Heart right ventricle (tissue), 16 donors: ENCODE data around the gene HSPA12A. TPM values are rescaled to one million over a fixed set of nuclear protein-coding genes. Genes with fewer than 3 reads are reported as not detected.

Experiments
- ATAC-seq, 8 donors: fragments of 200-7000 bp; cut with Tn5 transposase; one replicate each; pipeline ENCODE4 v1.9.1; 2020; ENCODE audit warnings: mild to moderate bottlenecking in 8 of 8, moderate library complexity in 8 of 8, moderate number of reproducible peaks in 1 of 8
- DNase-seq, 2 donors: peaks; one replicate each; pipeline ENCODE4 v3.0.0-alpha.2; 2020
- H3K27ac ChIP-seq, 10 donors: fragments of 200-600 bp; sonication (generic) in 2 of 10; one replicate each; pipeline versions ENCODE4 v1.5.0 to v1.8.0; 2020 to 2022; ENCODE audit warnings: mild to moderate bottlenecking in 3 of 10
- H3K27me3 ChIP-seq, 7 donors: fragments of 200-600 bp; one replicate each; pipeline ENCODE4 v1.8.0; 2021 to 2022; ENCODE audit warnings: mild to moderate bottlenecking in 2 of 7
- H3K36me3 ChIP-seq, 9 donors: fragments of 200-600 bp; sonication (generic) in 1 of 9; one replicate each; pipeline versions ENCODE4 v1.5.0 to v1.8.0; 2020 to 2022; ENCODE audit warnings: mild to moderate bottlenecking in 2 of 9
- H3K4me1 ChIP-seq, 9 donors: fragments of 200-600 bp; sonication (generic) in 1 of 9; one replicate each; pipeline versions ENCODE4 v1.5.0 to v1.8.0; 2020 to 2022; ENCODE audit warnings: mild to moderate bottlenecking in 4 of 9
- H3K4me3 ChIP-seq, 10 donors: fragments of 200-600 bp; sonication (generic) in 2 of 10; one replicate each; pipeline versions ENCODE4 v1.5.0 to v1.8.0; 2020 to 2022; ENCODE audit warnings: mild to moderate bottlenecking in 7 of 10, moderate library complexity in 2 of 10
- H3K9me3 ChIP-seq, 11 donors: fragments of 200-600 bp in 10 of 11; sonication (generic) in 2 of 11; one replicate each; pipeline versions ENCODE4 v1.5.0 to v1.8.0; 2013 to 2022; ENCODE audit warnings: mild to moderate bottlenecking in 2 of 11, control low read depth in 1 of 11, moderate library complexity in 1 of 11
- WGBS, 2 donors: extraction: QIAGEN DNeasy Blood & Tissue Kit; methylation state at CpG; one replicate each; pipeline ENCODE4 v1.1.7; 2013; ENCODE audit warnings: inconsistent platforms in 1 of 2; 5-methylcytosine and 5-hydroxymethylcytosine counted together
- intact Hi-C, 10 donors: fragments of 100-400 bp; cut with DNase I; formaldehyde crosslinking; loops; one replicate each; pipeline versions ENCODE4 v1.11.1 to v1.14.2; 2022
- polyA plus RNA-seq, 2 donors: library from polyadenylated mRNA; stranded (reverse); fragments of 200-250 nt; gene quantifications; one replicate each; pipeline ENCODE4 v1.2.3, GENCODE V29; 2013
- total RNA-seq, 10 donors: library from RNA; stranded (reverse); fragmentation: NEBNext Ultra II Directional in 3 of 10; extraction: Animal tissue kit (Norgen Biotek cat#: 25700) in 3 of 10; gene quantifications; one replicate each; pipeline versions ENCODE4 v1.2.1 to v1.2.4, GENCODE V29; 2021 to 2023
- TF ChIP-seq, protein P1 (sequence below), 9 donors: fragments of 200-600 bp; sonication (generic) in 2 of 9; IDR thresholded peaks; one replicate each; pipeline versions ENCODE4 v1.5.0 to v1.8.0; 2021 to 2022; ENCODE audit warnings: antibody characterized with exemption in 9 of 9, mild to moderate bottlenecking in 5 of 9, moderate library complexity in 1 of 9
- donor health status: Arrhythmogenic right ventricular cardiomyopathy.
- donor health status: ischemic (EF 13 %, LVEDD 7.1; RV severe dilation, severe dysfunction).
- donor health status: healthy with polysubstance abuse.
- donor health status: DM: no; HTN: yes; CAD: no.
- donor health status: DM: no; HTN: no; CAD: no.
- donor health status: ischemic (EF 25% LVEDD 6.9; RV normal size, moderate dysfunction).
- donor health status: ischemic (EF 25% LVEDD 5.7; RV mildly dilated, moderate dysfunction).
- donor health status: healthy.
- donor health status: DM: yes; HTN: yes; CAD: no.
- donor health status: Ischemic cardiomyopathy.
- donor health status: ischemic (EF 35%, LVEDD 5.7; RV mildly dilated, moderate dysfunction).
- donor health status: nonischemic (EF 11% LVEDD 7.7; RV severe dilation, severe dysfunction).
- donor health status: DM: yes; HTN: yes; CAD: no.
- donor health status: PGD.
- donor health status: ischemic (EF 29% LVEDD 5.4; RV normal size, mild dysfunction).
- donor health status: nonischemic (EF 23%, LVEDD 6.1; RV moderate dilation, normal function).

Gene HSPA12A
- total and polyA plus RNA-seq, 12 donors, result 5.1 to 18.1 (median 10.2) TPM

GRCh38 chr10:116663342-116663741 is 79.0 kb downstream of the HSPA12A start:
- WGBS, 2 donors, result 92 to 95% methylated on average over 7 of the region's 7 CpGs
- Histone ChIP-seq H3K4me3 (no peak overlapping the region), H3K27ac (no peak overlapping the region), H3K4me1 (no peaks in the 10 kb centered on the region), H3K36me3 (no peaks in the 10 kb centered on the region), H3K27me3 (peaks cover 0 to 19% (median 0%) of the 10 kb centered on the region in 7 donors), H3K9me3 (peaks cover 0 to 7% (median 0%) of the 10 kb centered on the region in 11 donors)
- ATAC-seq (no peak), DNase-seq (no peak)
- intact Hi-C loops, result no loop called here
- TF ChIP-seq, protein P1, sequence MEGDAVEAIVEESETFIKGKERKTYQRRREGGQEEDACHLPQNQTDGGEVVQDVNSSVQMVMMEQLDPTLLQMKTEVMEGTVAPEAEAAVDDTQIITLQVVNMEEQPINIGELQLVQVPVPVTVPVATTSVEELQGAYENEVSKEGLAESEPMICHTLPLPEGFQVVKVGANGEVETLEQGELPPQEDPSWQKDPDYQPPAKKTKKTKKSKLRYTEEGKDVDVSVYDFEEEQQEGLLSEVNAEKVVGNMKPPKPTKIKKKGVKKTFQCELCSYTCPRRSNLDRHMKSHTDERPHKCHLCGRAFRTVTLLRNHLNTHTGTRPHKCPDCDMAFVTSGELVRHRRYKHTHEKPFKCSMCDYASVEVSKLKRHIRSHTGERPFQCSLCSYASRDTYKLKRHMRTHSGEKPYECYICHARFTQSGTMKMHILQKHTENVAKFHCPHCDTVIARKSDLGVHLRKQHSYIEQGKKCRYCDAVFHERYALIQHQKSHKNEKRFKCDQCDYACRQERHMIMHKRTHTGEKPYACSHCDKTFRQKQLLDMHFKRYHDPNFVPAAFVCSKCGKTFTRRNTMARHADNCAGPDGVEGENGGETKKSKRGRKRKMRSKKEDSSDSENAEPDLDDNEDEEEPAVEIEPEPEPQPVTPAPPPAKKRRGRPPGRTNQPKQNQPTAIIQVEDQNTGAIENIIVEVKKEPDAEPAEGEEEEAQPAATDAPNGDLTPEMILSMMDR (IDR thresholded peaks at IDR 0.05), result no peak

DNA sequence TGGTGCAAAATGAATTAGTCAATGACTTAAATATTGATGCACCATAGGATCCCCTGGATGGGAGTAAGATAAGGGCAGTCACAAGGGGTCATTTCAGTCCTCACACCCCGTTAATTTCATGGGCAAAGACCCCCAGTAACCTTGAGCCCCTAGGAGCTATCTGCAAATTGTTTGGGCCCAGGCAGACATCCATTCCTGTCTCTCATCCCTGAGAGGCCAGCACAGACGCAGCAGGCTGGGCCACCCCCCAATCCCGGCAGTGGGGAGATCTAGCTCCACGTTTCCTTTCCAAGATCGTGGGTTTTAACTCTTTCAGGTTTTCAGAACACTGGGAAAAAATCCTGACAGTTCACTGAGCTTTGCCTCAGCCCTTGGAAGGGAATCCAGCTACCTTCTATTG is 81.5 kb downstream of the HSPA12A start:
- TF ChIP-seq, protein P1 (IDR thresholded peaks at IDR 0.05), result no peak
- Histone ChIP-seq H3K4me1 (no peaks in the 10 kb centered on the region), H3K27me3 (peaks cover 0 to 15% (median 0%) of the 10 kb centered on the region in 7 donors), H3K27ac (no peak overlapping the region), H3K36me3 (no peaks in the 10 kb centered on the region), H3K4me3 (no peak overlapping the region), H3K9me3 (no peaks in the 10 kb centered on the region)
- WGBS, 2 donors, result 22 to 27% methylated on average over 5 of the region's 5 CpGs
- intact Hi-C loops, result no loop called here
- DNase-seq (no peak), ATAC-seq (no peak)

GRCh38 chr10:116659049-116659670 is 83.2 kb downstream of the HSPA12A start:
- Histone ChIP-seq H3K4me1 (no peaks in the 10 kb centered on the region), H3K27ac (no peak overlapping the region), H3K36me3 (no peaks in the 10 kb centered on the region), H3K4me3 (no peak overlapping the region), H3K9me3 (no peaks in the 10 kb centered on the region), H3K27me3 (peaks cover 0 to 25% (median 8%) of the 10 kb centered on the region in 7 donors)
- DNase-seq (no peak), ATAC-seq (no peak)
- intact Hi-C loops, result no loop called here
- WGBS, 2 donors, result 81 to 86% methylated on average over 10 of the region's 10 CpGs
- TF ChIP-seq, protein P1 (IDR thresholded peaks at IDR 0.05), result no peak

GRCh38 chr10:116657863-116658551 is 84.4 kb downstream of the HSPA12A start:
- Histone ChIP-seq H3K4me3 (no peak overlapping the region), H3K9me3 (no peaks in the 10 kb centered on the region), H3K36me3 (no peaks in the 10 kb centered on the region), H3K4me1 (no peaks in the 10 kb centered on the region), H3K27me3 (peaks cover 0 to 24% (median 12%) of the 10 kb centered on the region in 7 donors), H3K27ac (no peak overlapping the region)
- intact Hi-C loops, result no loop called here
- DNase-seq (no peak), ATAC-seq (no peak)
- WGBS, 2 donors, result 89 to 91% methylated on average over 5 of the region's 5 CpGs
- TF ChIP-seq, protein P1 (IDR thresholded peaks at IDR 0.05), result no peak
